ENCODE results near the gene PLSCR4. TPM values are rescaled to one million over a fixed set of nuclear protein-coding genes. Genes with fewer than 3 reads are reported as not detected.

Gene PLSCR4
- total and polyA plus RNA-seq, 2 of the 8 experiments (the other 6 are each of a cell fraction or from before 2014, with no cell fraction given), result 1.8 to 2.9 TPM

- TF ChIP-seq NANOG (IDR thresholded peaks at IDR 0.05; ENCODE audit: insufficient read depth, low read depth, low read length, poor library complexity, severe bottlenecking) (no peak), TCF12 (IDR thresholded peaks at IDR 0.05; ENCODE audit: low read depth, low read length) (no peak)
These were observed 59.9 kb downstream of the PLSCR4 start (continued) for GRCh38 chr3:146191051-146191450.
